CD4-positive, alpha-beta T cell treated with Interferon alpha-2 for 1 hour (primary cell): ENCODE results near the gene PHACTR3.
"Not testable (repeated sequence)": the region's sequence is repeated elsewhere in the genome, so short reads cannot be mapped to it uniquely, and the experiment has no call there.

ENCODE experiments used
- DNase-seq, 2 donors: peaks; one replicate each; pipeline ENCODE4 v3.0.0-alpha.2; 2020 to 2022

Gene PHACTR3

DNA sequence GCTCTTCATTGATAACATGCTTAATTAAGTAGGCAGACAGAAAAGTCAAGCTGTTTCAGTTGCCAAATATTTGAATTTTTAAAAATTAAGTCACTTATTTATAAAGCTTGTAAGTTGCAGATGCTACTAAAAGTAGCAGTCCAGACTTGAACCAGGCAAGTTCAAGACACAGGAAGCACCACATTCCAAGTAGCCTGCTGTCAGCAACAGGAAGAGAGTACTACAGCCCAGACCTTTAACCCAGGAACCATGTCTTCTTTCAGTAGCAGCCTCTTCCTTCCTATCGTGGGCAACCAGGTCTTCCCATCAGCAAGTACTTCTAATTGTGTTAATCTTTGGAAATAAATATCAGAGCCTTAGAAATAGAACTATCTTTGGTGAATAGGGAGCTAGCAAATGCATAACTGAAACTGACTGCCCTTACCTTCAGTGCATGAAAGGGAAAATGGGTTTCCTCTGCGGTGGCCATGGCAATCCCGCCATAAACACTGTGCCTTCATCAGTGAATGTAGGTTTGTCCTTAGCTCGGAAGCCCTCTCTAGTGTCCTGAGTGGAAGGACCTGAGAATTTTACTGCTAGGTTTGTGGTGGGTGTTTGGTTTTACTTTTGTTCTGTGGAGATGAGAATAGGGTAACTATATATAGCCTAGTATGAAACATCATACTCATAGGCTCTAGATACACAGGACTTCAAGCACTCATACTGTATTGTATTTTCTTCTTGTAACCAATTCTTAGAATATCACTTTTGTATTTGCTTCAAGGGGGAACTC, 233.5 kb downstream of the PHACTR3 start:
- DNase-seq, result no peak

DNA sequence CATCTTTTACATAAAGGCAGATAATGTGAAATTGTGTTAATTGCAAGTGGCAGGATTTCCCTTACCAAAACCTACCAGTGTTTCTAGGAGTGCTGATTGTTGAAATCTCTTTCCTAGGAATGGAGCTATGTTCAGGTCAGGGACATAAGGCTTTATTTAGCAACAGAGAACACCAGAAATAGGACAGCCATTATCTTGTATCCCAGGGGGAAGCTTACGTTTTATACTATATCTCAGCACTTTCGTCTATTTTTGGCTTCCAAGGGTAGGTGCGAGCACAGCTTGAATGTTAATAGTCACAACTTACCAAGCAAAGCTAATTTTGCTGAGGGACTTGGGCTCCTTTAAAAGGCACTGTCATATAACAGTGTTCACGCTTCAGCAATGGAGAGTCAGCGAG, 235.1 kb downstream of the PHACTR3 start:
- DNase-seq, result no peak

DNA sequence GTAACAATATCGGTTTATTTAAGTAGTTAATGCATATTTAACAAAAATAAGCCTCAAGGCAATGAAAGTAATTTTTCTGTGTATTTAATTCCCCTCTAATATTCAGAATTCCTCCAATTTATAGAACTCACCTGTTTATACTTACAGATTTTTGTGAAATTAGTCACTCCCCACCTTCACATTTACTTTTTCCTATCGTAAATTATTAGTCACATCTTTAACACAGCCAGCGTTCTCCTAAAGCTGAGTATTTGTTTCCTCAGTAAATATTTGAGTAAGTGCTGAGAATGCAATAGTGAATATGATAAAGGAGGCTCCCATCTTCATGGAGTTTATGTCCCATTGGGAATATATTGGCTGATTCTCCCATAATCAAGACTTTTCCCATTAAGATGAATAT, 241.1 kb downstream of the PHACTR3 start:
- DNase-seq, result no peak

DNA sequence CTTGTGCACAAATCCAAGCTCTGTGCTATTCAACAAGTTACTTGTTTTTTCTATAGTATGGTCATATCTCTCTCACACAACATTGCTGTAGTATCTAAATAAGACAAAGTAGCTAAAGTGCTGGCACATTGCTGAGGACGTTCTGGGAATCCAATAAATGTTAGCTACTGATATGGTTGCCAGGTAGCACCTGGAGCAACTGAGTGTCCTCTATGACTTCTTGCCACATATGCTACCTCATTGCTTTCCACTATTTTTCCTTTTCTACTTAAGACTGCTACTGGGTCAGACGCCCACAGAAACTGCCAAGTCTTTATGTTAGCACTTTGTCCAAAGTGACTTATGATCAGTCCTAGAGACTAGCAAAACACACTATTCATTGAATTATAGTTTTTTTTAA, 243.8 kb downstream of the PHACTR3 start:
- DNase-seq, result no peak

DNA sequence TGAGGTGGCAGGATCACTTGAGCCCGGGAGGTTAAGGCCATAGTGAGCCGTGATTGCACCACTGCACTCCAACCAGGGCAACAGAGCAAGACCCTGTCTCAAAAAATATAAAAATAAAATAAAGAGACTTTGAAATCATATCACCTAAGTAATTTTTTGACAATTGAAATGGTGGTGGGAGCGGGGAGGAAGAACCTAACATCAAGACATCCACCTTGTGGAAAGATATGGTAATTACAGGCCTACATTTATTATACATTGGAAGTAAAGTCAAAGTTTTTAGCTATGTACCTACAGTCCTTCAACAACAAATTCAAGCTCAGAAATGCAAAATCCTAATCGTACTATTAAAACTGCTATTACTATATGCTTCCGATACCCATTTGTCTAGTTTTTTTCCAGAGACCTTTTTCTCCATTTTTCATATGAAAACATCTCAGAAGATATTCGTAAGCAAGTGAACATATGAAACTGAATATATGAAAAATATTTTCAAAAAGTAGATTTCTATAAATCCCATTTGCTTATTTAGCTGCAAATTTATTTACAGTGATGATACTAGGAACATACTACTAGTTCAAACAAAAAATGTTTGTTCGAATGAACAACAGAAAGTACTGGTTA, 245.8 kb downstream of the PHACTR3 start:
- no peak for DNase-seq

DNA sequence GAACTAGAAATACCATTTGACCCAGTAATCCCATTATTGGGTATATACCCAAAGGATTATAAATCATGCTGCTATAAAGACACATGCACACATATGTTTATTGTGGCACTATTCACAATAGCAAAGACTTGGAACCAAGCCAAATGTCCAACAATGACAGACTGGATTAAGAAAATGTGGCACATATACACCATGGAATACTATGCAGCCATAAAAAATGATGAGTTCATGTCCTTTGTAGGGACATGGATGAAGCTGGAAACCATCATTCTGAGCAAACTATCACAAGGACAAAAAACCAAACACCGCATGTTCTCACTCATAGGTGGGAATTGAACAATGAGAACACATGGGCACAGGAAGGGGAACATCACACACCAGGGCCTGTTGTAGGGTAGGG, 252.2 kb downstream of the PHACTR3 start:
- not testable (repeated sequence) for DNase-seq

DNA sequence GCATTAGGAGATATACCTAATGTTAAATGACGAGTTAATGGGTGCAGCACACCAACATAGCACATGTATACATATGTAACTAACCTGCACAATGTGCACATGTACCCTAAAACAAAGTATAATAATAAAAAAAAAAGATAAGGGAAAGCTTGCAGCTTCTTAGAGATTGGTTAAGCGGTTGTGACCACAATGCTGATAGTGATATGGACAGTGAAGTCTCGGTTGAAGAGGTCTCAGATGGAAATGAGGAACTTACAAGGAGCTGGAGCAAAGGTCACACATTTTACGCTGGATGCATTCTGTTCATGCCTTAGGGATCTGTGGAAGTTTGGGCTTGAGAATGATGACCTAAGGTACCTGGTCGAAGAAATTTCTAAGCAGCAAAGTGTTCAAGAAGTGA, 252.6 kb downstream of the PHACTR3 start:
- not testable (repeated sequence) for DNase-seq

DNA sequence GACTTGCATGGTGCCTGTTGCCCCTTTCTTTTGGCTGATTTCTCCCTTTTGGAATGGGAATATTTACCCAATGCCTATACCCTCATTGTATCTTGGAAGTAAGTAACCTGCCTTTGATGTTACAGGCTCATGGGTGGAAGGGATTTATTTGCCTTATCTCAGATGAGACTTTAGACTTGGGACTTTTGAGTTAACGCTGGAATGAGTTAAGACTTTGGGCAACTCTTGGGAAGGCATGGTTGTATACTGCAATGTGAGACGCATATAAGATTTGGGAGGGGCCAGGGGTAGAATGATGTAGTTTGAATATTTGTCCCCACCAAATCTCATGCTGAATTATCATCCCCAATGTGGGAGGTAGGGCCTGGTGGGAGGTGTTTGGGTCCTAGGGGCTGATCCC, 253.6 kb downstream of the PHACTR3 start:
- no peak for DNase-seq

DNA sequence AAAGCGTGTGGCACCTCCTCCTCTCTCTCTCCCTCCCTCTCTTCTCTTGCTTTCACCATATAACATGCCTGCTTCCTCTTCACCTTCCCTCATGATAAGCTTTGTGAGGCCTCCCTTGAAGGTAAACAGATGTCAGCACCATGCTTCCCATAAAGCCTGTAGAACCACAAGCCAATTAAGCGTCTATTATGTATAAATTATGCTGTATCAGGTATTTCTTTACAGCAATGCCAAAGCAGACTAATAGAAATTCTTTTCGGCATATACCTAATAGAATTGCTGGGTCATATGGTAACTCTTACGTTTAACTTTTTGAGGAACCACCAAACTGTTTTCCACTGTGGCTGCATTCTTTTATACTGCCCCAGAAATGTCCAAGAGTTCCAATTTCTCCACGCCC, 254.1 kb downstream of the PHACTR3 start:
- no peak for DNase-seq

DNA sequence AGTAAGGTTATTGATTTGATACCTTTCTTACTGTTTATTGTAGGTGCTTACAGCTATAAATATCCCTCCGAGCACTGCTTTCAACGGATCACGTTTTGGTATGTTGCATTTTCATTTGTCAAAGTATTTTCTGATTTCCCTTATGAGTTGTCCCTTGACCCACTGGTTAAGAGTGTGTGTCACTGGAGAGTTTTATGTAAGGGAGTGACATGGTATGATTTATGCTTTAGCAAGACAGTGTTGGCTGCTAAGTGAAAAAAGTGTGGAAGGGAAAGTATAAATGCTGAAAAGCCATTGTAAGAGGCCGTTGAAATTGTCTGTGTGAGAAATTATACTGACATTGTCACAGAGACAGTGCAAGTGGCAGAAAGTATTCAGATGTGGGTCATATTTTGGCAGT, 257.1 kb downstream of the PHACTR3 start:
- DNase-seq, result no peak

DNA sequence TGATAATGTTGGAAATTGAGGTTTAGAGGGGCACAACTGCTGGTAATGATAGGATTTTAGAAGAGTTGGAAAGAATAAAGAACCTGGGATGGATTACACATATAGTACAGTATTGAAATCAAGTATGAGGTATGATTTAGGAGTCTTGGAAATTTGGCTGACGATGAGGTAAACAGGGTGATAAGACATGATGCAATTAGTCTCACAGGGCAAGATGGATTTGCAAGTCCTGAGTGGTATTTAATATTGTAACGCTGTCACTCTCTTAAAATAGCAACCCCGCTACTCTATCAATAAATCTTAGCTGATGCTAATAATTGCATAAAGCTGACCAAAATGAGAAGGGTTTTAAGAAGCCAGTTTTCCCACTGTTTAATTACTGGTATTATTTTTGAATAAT, 258.7 kb downstream of the PHACTR3 start:
- DNase-seq, result no peak

DNA sequence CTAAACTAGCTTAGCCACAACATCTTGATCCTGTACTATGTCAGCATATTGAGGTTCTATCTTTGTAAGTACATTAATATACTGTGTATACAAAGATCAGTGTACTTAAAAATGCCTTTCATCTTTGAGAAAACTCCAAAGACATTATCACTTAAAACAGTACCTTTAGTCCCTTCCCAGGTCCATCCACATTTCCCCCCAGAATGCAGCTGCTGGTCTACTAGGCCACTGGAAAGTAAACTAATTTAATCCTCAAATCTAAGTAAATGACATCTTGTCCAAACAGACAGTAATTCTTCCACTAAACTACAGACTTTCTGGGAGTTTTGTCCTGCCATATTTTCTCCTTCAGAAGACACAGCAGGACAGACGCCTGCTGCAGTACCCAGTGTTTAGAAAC, 260.4 kb downstream of the PHACTR3 start:
- DNase-seq, result no peak

DNA sequence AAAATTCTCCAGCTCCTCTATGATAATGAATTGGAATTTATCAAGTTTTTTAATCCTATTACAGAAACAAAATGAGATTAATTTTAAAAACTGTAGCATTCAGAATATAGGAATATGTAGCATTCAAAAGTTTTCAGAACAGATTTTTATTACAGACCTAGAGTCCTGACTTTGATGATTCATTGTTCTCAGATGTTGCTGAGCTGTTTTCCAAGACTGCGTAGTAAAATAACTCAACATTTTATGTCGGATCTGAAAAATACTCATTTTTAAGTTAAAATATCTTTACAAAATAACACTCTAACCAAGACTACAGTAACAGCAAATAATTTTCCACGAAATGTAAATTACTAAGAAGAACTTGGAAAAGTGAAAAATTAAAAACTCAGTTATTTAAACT, 262.0 kb downstream of the PHACTR3 start:
- no peak for DNase-seq

DNA sequence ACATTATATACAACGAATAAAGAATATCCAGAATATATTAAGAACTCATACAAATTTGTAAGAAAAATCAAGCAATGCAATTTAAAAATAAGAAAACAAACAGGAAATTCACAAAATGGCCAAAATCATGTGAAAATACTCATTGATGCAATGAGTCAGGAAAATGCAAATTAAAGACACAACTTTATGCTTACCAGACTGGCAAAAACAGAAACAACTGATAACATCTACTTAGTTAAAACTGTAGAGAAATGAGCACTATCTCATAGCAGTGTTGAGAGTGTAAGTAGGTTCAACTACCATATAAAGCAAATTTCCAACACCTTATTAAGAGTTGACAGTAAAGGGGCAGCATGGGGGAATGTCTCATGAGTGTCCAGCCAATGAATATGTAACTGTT, 266.8 kb downstream of the PHACTR3 start:
- DNase-seq, result no peak

DNA sequence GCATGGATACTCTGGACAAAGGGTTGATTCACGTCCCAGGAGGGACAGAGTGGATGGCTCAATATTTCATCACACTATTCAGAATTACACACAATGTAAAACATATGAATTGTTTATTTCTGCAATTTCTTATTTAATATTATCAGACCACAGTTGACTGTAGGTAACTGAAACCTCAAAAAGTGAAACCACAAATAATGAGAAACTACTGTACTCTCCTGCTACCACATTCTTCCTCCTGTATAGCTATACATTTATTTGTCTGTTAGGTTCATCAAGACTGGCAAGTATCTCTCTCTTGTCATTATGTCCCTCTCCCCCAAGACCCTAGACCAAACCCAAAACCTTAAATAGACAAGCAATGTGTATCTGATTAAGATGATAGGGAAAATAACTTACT, 269.1 kb downstream of the PHACTR3 start:
- no peak for DNase-seq

DNA sequence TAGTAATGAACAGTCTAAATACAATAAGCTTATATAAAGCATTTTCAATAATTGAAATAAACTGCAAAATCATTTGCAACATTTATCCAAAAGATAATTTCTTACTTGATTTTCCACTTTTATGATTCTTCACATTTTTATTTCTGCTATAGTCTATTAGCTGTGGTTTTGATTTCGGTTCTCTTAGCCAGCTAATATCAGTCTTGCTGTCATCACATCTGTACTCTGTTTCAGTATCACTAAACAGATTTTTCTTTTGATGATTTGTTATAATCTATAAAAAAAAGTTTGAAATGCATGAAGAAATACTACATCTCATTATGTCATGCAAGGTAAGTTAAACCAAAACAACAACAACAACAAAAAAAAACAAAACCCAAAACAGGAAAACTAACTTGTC, 275.9 kb downstream of the PHACTR3 start:
- no peak for DNase-seq

DNA sequence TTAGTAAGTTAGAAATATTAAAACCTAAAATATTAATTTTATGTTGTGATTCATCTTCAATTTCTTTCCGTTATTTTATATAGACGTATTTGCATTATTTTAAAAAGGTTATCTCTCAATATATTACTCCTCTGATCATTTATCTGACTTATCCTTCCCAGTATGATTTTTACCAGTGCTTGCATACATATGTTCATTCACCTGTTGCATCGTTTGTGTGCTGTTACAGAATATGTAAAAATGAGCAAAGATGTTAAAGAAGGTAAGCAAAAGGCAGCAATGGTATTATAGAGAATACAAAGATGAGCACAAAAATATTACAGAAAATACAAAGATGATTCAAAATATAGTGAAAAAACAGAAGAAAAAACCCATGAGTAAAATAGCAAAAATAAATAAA, 280.2 kb downstream of the PHACTR3 start:
- no peak for DNase-seq

DNA sequence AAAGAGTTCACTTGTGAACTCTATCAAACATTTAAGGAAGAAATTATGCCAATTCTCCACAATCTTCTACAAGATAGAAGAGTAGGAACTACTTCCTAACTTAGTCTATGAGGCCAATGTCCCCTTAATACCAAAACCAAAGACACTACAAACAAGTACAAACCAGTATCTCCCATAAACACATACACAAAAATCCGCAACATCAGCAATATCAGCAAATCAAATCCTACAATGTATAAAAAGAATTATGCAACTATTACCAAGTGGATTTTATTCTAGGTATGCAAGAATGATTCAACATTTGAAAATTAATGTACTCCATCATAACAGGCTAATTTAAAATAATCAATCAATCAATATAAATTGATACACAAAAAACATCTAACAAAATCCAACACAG, 283.7 kb downstream of the PHACTR3 start:
- no peak for DNase-seq

DNA sequence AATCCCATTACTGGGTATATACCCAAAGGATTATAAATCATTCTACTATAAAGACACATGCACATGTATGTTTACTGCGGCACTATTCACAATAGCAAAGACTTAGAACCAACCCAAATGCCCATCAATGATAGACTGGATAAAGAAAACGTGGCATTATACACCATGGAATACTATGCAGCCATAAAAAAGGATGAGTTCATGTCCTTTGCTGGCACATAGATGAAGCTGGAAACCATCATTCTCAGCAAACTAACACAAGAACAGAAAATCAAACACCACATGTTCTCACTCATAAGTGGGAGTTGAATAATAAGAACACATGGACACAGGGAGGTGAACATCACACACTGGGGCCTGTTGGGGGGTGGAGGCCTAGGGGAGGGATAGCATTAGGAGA, 285.7 kb downstream of the PHACTR3 start:
- DNase-seq, result not testable (repeated sequence)

DNA sequence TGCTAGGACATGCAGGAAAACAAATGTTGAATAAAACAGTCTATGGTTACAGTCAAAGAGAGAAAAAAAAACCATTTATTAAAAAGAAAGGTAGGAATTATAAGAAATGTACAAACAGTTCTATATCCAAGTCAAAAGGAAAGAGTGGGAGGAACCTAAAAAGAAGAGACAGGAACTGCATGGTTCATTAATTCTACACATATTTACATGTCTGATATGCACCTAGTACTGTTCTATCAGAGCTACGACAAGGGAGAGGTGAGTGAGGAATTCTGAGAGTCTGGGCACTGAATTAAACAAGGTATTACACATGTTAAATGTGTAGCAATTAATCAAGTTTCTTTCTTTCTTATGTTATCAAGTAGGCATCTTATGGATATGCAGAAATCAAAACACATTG, 287.2 kb downstream of the PHACTR3 start:
- DNase-seq, result no peak

DNA sequence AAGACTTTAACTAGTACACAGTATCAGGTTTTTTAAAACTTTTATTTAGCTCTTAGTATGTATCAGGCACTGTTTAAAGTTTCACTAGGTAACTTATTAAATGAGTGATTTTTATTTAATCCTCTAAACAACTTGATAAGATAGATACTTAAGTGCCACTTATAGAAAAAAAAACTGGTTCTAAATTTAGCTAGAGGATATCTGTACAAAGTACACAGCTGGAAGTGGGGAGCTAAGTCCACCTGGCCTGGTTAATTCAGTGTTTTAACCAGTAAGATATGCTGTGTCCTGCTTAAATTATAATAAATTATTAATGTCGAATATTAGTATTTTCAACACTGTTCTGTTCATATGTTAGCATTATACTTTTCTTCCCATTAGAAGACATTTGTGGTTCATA, 291.6 kb downstream of the PHACTR3 start:
- DNase-seq, result no peak
